MCF 10A (cell line): ENCODE results near the gene WBP1L. TPM values are rescaled to one million over a fixed set of nuclear protein-coding genes. Genes with fewer than 3 reads are reported as not detected.

Source experiments
- BruUV-seq: library from RNA; stranded (reverse); fragments of 400-500 nt; replicated peaks from 2 replicates; lab custom pipeline; 2021; lab: Mats Ljungman, UMichigan
- CTCF ChIA-PET: fragments of 300-600 bp; sonication (Branson Sonifier 250); formaldehyde crosslinking; extraction: SDS; loops from one replicate; lab custom pipeline; 2021; ENCODE audit warnings: antibody characterized with exemption, inconsistent platforms; lab: Yijun Ruan, JAX
- POLR2A ChIA-PET: fragments of 300-600, 350-650 bp; sonication (Branson Sonifier 250); formaldehyde crosslinking; extraction: SDS; loops from one replicate; lab custom pipeline; 2020; ENCODE audit warnings: antibody characterized with exemption, inconsistent platforms; lab: Yijun Ruan, JAX
- DNase-seq: peaks from one replicate; pipeline ENCODE4 v3.0.0-alpha.2; 2018; ENCODE audit not compliant: unreplicated experiment
- H3K27ac Mint-ChIP-seq: one replicate; pipeline ENCODE4 v1.8.0; 2022; ENCODE audit warnings: mild to moderate bottlenecking, low read depth, mixed read lengths; ENCODE audit not compliant: unreplicated experiment
- H3K27me3 Mint-ChIP-seq: one replicate; pipeline ENCODE4 v1.8.0; 2022; ENCODE audit warnings: mixed read lengths; ENCODE audit not compliant: insufficient read depth, unreplicated experiment
- H3K36me3 Mint-ChIP-seq: one replicate; pipeline ENCODE4 v1.8.0; 2022; ENCODE audit warnings: mild to moderate bottlenecking, moderate library complexity, mixed read lengths; ENCODE audit not compliant: insufficient read depth, unreplicated experiment
- H3K4me1 Mint-ChIP-seq: one replicate; pipeline ENCODE4 v1.8.0; 2022; ENCODE audit warnings: mixed read lengths; ENCODE audit not compliant: insufficient read depth, unreplicated experiment
- H3K4me3 Mint-ChIP-seq: one replicate; pipeline ENCODE4 v1.8.0; 2022; ENCODE audit warnings: mild to moderate bottlenecking, moderate library complexity, mixed read lengths; ENCODE audit not compliant: unreplicated experiment
- H3K9me3 Mint-ChIP-seq: one replicate; pipeline ENCODE4 v1.8.0; 2022; ENCODE audit warnings: mixed read lengths; ENCODE audit not compliant: unreplicated experiment
- intact Hi-C: fragments of 100-400 bp; cut with micrococcal nuclease; formaldehyde crosslinking; loops from 2 replicates; pipeline ENCODE4 v1.14.1; 2022
- total RNA-seq: library from RNA; stranded (reverse); gene quantifications from 2 replicates; pipeline ENCODE4 v1.2.3, GENCODE V29; 2022
- TF ChIP-seq, protein P1 (sequence below): fragments of 200-600 bp; IDR thresholded peaks from one replicate; pipeline ENCODE4 v1.8.0; 2022; ENCODE audit warnings: antibody characterized with exemption, mild to moderate bottlenecking; ENCODE audit not compliant: unreplicated experiment

Gene WBP1L
- total RNA-seq, 1 experiment from 2014 or later: 19.8 TPM

DNA sequence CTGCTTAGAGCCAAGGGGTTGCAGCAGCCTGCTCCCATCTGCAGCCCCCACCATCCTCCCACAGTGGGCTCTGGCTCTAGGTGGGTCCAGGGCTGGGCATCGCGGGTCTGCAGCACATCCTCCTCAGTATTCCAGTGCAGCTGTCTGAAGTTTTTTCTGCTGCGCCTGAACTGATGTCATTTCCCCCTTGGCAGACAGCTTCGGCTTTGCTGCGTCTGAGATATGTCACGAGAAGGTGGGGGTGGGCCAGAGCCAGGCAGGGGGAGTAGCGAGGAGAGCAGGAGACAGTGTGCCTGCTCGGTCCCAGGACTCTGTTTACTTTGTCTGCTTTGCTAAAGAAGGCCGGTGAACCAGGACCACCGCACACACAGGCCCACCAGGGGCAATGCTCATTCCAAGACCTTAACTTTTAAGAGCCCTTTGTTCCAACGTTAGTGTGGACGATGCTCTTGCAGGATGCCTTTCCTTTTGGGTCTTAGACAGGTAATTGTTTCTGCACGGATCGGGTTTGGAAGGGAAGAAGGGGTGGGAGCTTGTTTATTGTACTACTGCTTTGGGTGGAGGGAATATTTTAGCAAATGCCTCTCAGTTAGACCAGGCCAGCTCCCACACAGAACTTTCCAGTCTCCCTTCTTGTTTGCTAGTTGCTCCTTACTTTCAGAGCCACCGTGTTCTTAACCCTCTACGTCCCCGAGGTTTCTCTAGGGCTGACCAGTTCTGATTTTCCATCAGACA is 32.4 kb downstream of the WBP1L start:
- H3K27ac Mint-ChIP-seq: peak overlapping the region; percentile 64
- intact Hi-C loops: no loop called here
- no peaks in the 10 kb centered on the region for H3K9me3 Mint-ChIP-seq
- peaks cover 41% of the 10 kb centered on the region for H3K4me1 Mint-ChIP-seq
- no peak for DNase-seq
- ChIA-PET POLR2A (interaction anchor here (0.6 to 11.0 kb wide), 12 partner anchors 11 to 322 kb away, joined by 3 to 120 read pairs (median 4); partner anchors contain the start of genes ARL3, BORCS7, SFXN2 and WBP1L), CTCF (interaction anchor here (0.8 to 5.2 kb wide), 5 partner anchors 23 to 126 kb away, joined by 3 to 68 read pairs (median 4); partner anchors contain the start of gene SFXN2)
- H3K36me3 Mint-ChIP-seq: peaks cover 39% of the 10 kb centered on the region
- H3K27me3 Mint-ChIP-seq: no peaks in the 10 kb centered on the region
- TF ChIP-seq, protein P1, sequence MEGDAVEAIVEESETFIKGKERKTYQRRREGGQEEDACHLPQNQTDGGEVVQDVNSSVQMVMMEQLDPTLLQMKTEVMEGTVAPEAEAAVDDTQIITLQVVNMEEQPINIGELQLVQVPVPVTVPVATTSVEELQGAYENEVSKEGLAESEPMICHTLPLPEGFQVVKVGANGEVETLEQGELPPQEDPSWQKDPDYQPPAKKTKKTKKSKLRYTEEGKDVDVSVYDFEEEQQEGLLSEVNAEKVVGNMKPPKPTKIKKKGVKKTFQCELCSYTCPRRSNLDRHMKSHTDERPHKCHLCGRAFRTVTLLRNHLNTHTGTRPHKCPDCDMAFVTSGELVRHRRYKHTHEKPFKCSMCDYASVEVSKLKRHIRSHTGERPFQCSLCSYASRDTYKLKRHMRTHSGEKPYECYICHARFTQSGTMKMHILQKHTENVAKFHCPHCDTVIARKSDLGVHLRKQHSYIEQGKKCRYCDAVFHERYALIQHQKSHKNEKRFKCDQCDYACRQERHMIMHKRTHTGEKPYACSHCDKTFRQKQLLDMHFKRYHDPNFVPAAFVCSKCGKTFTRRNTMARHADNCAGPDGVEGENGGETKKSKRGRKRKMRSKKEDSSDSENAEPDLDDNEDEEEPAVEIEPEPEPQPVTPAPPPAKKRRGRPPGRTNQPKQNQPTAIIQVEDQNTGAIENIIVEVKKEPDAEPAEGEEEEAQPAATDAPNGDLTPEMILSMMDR: no peak
- BruUV-seq: no TSS peak
- peak overlapping the region; percentile 64 for H3K4me3 Mint-ChIP-seq

DNA sequence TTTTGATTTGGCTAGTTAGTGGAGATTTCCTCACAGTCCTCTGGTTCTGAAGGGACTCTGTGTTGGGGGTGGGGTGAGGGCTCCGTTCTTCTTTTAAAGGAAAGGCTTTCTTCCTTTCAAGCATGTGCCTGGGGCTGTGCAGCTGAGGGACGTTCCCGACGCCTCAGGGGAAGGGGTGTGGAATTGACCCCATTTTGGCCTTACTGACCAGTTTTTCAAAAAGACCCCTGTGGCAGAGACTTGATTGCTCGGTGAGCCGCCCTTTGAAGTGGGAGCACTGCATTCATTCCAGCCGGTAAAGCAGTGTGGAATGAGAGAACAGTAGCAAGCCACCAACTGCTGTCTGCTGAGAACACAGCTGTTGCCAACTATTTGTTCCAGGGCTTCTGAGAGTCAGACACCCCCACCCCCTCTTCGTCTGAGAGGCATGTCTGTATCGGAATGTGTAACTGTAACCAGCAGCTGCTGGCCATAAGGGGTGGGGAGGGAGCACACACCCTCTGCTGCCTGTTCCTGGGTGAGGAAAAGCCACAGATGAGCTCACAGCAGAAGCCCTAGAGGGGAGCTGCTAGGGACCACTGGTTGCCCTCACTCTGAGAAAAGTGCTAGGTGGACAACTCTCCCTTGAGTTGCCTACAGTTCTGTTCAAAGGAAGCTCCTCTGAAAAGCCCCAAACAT is 33.2 kb downstream of the WBP1L start:
- CTCF ChIA-PET: interaction anchor here (0.6 to 5.2 kb wide), 10 partner anchors 8 to 287 kb away, joined by 3 to 68 read pairs (median 4); partner anchors contain the start of gene SFXN2
- no peaks in the 10 kb centered on the region for H3K27me3 Mint-ChIP-seq

DNA sequence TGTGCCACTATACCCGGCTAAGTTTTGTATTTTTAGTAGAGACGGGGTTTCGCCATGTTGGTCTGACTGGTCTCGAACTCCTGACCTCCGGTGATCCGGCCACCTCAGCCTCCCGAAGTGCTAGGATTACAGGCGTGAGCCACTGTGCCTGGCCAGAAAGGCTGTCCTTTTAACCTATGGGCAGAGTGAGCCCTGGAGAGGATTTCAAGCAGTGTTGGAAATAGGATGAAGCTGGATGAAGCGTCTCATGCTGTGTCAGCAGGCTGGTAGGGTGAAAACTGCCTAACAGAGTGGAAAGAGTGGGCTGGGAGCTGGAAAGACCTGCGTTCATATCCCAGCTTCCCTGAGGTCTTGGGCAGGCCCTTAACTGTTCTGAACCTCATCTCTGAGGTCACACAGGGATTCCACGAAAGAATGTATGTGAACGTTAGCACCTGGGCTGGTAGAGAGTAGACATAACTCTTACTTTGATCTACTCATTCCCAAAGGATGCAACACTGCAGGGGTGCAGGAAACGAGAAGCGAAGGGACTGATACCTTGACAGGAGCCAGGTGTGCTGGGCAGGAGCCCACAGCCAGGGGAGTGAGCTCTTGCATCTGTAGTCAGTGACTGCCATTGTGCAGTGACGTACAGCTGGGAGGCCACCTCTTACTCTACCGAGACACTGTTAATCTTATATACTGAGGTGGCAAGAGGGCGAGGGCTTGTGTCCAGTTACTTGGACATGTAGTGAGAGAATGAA is 34.1 kb downstream of the WBP1L start:
- CTCF ChIA-PET: interaction anchor here (0.6 to 5.2 kb wide), 9 partner anchors 9 to 286 kb away, joined by 3 to 68 read pairs (median 3); partner anchors contain the start of gene SFXN2
- H3K9me3 Mint-ChIP-seq: no peaks in the 10 kb centered on the region
- peaks cover 40% of the 10 kb centered on the region for H3K36me3 Mint-ChIP-seq
- peak overlapping the region; percentile 13 for H3K4me3 Mint-ChIP-seq
- BruUV-seq: no TSS peak
- H3K27me3 Mint-ChIP-seq: no peaks in the 10 kb centered on the region
- intact Hi-C loops: no loop called here
- peak overlapping the region; percentile 75 for H3K27ac Mint-ChIP-seq
- DNase-seq: no peak
- POLR2A ChIA-PET: interaction anchor here (0.6 to 11.0 kb wide), 10 partner anchors 7 to 133 kb away, joined by 3 to 120 read pairs (median 14); partner anchors contain the start of genes ARL3, SFXN2 and WBP1L
- TF ChIP-seq, protein P1: no peak
- peaks cover 48% of the 10 kb centered on the region for H3K4me1 Mint-ChIP-seq

More for the DNA sequence above, 33.2 kb downstream of the WBP1L start:
- Mint-ChIP-seq H3K4me3 (peak overlapping the region; percentile 64), H3K36me3 (peaks cover 40% of the 10 kb centered on the region), H3K27ac (peak overlapping the region; percentile 64), H3K9me3 (no peaks in the 10 kb centered on the region), H3K4me1 (peaks cover 41% of the 10 kb centered on the region)
- TF ChIP-seq, protein P1: no peak
- no TSS peak for BruUV-seq
- intact Hi-C loops: no loop called here
- POLR2A ChIA-PET: interaction anchor here (0.6 to 11.0 kb wide), 15 partner anchors 9 to 1092 kb away, joined by 3 to 120 read pairs (median 4); partner anchors contain the start of genes ARL3, BORCS7, SFXN2 and WBP1L
- peak; percentile 94 for DNase-seq
